GM20000 (cell line): ENCODE data around the gene MYO16.

Experiments
- DNase-seq: peaks from one replicate; pipeline ENCODE4 v3.0.0; 2012; ENCODE audit warnings: low spot score
- TF ChIP-seq, protein P1 (sequence below): IDR thresholded peaks from 2 replicates; pipeline ENCODE4 v1.5.1; 2012; ENCODE audit warnings: mild to moderate bottlenecking, control low read depth; ENCODE audit errors: extremely low read depth, missing control alignments

MYO16 gene

DNA sequence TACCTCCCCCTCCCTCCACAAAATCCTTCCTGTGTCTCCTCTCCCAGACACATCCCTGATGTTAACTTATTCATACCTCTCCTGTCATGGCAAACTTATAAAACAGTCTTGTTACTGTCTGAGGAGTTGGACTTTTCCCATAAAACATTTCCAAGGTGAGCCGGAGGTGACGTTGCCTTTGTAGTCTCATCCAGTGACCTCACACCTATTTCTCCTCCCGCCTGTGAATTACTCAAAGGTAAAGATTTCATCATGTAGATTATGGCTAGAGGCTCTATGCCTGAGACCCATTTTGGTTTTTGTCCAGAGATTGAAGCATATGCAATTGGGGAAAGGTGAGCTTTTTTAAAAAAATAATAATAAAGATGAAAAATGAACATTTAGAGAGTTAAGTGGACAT, 529.0 kb downstream of the MYO16 start:
- TF ChIP-seq, protein P1, sequence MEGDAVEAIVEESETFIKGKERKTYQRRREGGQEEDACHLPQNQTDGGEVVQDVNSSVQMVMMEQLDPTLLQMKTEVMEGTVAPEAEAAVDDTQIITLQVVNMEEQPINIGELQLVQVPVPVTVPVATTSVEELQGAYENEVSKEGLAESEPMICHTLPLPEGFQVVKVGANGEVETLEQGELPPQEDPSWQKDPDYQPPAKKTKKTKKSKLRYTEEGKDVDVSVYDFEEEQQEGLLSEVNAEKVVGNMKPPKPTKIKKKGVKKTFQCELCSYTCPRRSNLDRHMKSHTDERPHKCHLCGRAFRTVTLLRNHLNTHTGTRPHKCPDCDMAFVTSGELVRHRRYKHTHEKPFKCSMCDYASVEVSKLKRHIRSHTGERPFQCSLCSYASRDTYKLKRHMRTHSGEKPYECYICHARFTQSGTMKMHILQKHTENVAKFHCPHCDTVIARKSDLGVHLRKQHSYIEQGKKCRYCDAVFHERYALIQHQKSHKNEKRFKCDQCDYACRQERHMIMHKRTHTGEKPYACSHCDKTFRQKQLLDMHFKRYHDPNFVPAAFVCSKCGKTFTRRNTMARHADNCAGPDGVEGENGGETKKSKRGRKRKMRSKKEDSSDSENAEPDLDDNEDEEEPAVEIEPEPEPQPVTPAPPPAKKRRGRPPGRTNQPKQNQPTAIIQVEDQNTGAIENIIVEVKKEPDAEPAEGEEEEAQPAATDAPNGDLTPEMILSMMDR, result no peak

DNA sequence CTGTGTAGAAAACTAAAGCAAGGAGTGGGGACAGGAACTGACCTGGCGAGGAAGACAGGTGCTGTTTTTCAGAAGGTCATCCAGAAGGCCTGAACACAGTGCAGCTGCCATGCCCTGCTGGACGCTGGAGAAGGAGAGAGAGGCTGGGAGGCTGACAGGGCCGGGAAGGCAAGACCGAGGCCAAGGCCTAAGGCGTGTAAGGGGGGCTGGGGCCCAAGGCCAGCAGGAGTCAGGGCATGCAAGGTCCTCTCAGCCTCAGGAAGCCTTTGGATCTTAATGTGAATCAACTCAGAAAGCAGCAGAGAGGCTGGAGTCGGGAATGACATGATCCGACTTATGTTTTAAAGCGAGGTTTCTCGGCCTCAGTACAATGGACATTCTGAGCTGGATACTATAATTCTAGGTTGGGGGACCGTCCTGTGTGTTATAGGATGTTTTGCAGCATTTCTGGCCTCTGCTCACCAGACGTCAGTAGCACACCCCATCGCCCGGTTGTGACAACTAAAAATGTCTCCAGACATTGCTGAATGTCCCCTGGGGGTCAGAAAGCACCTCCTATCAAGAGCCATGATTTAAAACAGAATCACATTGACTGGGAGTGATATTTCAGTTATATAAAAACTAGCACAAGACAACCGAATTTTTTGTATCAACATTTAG, 530.4 kb downstream of the MYO16 start:
- TF ChIP-seq, protein P1, result no peak

More for the DNA sequence above, 529.0 kb downstream of the MYO16 start:
- DNase-seq, result no peak

DNA sequence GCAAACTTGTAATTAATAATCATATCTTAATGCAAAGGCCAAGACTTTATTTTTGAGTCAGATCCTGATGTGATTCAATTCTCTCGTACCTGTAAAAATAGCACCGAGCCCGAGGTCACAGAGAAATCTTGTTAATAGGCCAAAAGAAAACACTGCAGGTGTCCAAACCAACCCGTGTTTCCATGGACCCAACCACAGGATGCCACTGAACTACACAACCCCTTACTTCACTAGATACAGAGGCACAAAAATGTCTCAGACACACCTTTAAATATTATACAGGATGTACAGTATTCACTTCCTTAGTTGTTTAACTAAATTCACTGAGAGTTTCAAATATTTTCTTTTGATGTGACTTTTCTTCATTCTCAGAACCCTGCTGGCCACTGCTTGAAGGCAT, 530.9 kb downstream of the MYO16 start:
- TF ChIP-seq, protein P1, result no peak

More for the DNA sequence above, 530.4 kb downstream of the MYO16 start:
- no peak for DNase-seq

DNA sequence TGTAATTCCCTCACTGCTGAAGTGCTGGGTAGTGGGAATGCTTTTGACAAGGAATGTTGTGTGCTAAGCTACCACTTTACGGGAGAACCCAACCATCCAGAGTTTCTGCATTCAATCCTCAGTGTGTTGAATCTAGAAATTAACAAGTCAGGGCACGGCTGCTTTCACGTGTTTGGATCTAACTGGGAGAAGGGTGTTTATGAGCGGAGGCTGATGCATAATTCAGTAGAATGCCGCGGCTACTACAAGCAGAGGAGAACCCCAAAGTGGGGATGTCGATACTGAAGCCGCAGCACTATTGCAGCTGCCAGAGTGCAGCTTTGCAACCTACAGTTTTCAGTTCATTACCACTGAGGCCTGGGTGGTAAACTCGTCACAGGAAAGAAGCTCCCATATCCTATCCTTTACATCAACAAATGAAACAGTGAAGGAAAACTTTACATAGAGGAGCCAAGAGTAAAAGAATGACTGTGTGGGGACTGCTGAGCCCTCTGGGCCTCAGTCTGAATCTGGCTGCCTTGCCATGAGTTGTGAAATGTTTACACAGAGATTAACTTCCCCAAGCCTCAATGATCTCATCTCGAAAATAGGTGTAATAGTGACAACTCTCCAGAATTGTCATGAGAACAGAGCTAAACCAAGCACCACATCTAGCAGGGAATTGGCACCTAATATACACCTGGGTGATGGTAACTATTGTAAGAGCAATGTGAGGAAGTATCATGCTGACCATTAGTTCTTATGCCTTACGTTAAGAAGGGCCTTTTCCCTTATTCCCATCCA, 531.7 kb downstream of the MYO16 start:
- TF ChIP-seq, protein P1, result no peak
- DNase-seq, result peak; percentile 25

More for the DNA sequence above, 530.9 kb downstream of the MYO16 start:
- DNase-seq, result no peak

DNA sequence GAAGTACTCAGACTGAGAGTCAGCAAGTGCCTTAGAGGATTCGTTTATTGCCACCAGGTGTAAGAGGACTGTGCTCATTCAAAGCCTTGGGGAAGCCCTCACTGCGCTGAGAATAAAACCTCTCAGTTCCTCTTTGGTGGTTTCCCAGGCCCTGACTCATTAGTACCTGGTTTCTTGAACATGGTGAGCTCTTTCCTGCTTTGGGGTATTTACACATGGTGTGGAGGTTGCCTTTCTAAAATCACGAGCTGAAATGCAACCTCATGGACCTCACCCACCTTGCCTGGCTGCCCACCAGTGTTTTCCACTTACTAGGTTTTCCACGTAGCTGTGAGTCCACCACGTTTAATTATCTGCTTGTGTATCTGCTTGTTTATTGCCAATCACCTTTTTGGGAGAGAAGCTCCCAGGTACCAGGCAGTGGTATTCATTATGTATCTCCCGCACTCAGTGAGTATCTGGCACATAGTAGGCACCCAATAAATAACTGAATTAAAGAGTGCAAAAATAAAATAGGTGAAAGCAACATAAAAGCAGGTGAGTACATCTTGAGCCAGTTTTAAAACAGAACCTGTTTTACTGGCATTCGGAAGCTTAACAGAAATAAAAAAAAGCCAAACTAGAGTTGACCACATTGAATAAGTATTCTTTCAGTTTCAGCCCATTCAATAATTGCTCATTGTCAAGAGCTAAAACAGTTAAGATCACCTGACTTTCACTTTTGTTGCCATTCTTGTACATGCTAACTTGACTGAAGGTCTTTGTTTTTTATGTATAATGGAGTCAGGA, 533.0 kb downstream of the MYO16 start:
- DNase-seq, result peak; percentile 84

DNA sequence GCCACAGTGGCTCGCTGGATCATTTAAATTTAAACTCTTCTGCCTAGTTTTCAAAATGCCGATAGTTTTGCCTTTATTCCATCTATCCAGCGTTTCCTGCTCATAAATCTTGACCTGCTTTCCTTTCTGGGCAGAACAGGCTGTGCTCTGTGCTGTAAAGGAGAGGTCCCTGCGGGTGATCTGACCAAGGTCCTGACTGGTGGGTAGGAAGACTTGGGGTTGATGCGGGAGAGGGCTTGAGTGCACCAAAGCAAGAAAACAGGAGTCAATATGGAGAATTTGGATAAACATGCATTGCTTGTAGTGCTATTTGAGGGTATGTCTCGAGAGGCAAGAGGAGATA, 533.6 kb downstream of the MYO16 start:
- TF ChIP-seq, protein P1, result no peak
- no peak for DNase-seq

More for the DNA sequence above, 533.0 kb downstream of the MYO16 start:
- TF ChIP-seq, protein P1, result no peak
